ENCODE results near the gene LCN15.

- no peak for TF ChIP-seq ZNF274 (IDR thresholded peaks at IDR 0.05; ENCODE audit: low read depth, low read length)
- TF ChIP-seq YY1 (IDR thresholded peaks at IDR 0.05; ENCODE audit: insufficient read depth, insufficient read length), result no peak
- TF ChIP-seq SUZ12 (IDR thresholded peaks at IDR 0.05; ENCODE audit: extremely low read depth, insufficient read depth, insufficient read length), result no peak
Measured at GRCh38 chr9:136747161-136748060, 16.9 kb downstream of the LCN15 start.

Data from NT2/D1 (cell line).